Panc1 (cell line): ENCODE measurements around the gene MNX1. TPM values are rescaled to one million over a fixed set of nuclear protein-coding genes. Genes with fewer than 3 reads are reported as not detected.

Experiments
- ATAC-seq: fragments of 200-7000 bp; cut with Tn5 transposase; 2 replicates; pipeline ENCODE4 v1.9.1; 2020; ENCODE audit warnings: mild to moderate bottlenecking, moderate library complexity
- BruUV-seq: library from RNA; stranded (reverse); fragments of 400-500 nt; replicated peaks from 2 replicates; lab custom pipeline; 2021; lab: Mats Ljungman, UMichigan
- CTCF ChIA-PET: fragments of 300-600 bp; sonication (Branson Sonifier 250); formaldehyde crosslinking; loops from one replicate; lab custom pipeline; 2022; ENCODE audit warnings: antibody characterized with exemption; lab: Charles Lee
- POLR2A ChIA-PET: fragments of 300-600 bp; sonication (Branson Sonifier 250); formaldehyde crosslinking; loops from one replicate; lab custom pipeline; 2022; ENCODE audit warnings: antibody characterized with exemption; lab: Charles Lee
- DNase-seq: peaks from one replicate; pipeline ENCODE4 v3.0.0-alpha.2; 2010; ENCODE audit warnings: low read depth, low spot score
- H3K27ac ChIP-seq: 2 replicates; pipeline ENCODE4 v1.5.1; 2011; ENCODE audit warnings: mild to moderate bottlenecking, low read length, inconsistent platforms
- H3K27me3 ChIP-seq: fragments of 200-500 bp; sonication (Bioruptor generic); 2 replicates; pipeline ENCODE4 v1.6.0; 2014; ENCODE audit warnings: low read length, inconsistent platforms; ENCODE audit not compliant: control insufficient read depth, insufficient read depth
- H3K36me3 ChIP-seq: fragments of 200-500 bp; sonication (Bioruptor generic); 2 replicates; pipeline ENCODE4 v1.5.1; 2014; ENCODE audit warnings: inconsistent platforms, mild to moderate bottlenecking, low read length, moderate library complexity; ENCODE audit not compliant: control insufficient read depth, insufficient read depth
- H3K4me1 ChIP-seq: 2 replicates; pipeline ENCODE4 v1.5.1; 2011; ENCODE audit warnings: inconsistent platforms, mild to moderate bottlenecking, low read length, moderate library complexity; ENCODE audit not compliant: control insufficient read depth, insufficient read depth
- H3K4me3 ChIP-seq, 2 experiments: 2 replicates each; pipeline ENCODE4 v1.5.1; 2011 to 2012; ENCODE audit warnings: low read depth in 2 of 2, low read length in 2 of 2, mild to moderate bottlenecking in 2 of 2, inconsistent platforms in 1 of 2, moderate library complexity in 1 of 2
- H3K9me3 ChIP-seq: fragments of 200-500 bp; sonication (Bioruptor generic); 2 replicates; pipeline ENCODE4 v1.5.1; 2014; ENCODE audit warnings: low read depth, mild to moderate bottlenecking, inconsistent platforms, low read length, moderate library complexity; ENCODE audit not compliant: control insufficient read depth, insufficient read depth
- CTCF ChIP-seq: fragments of 450-650 bp; IDR thresholded peaks from 2 replicates; pipeline ENCODE4 v1.5.1; 2017; ENCODE audit warnings: mild to moderate bottlenecking
- POLR2AphosphoS5 ChIP-seq: IDR thresholded peaks from 2 replicates; pipeline ENCODE4 v1.6.1; 2012; ENCODE audit warnings: mild to moderate bottlenecking, low read depth, low read length, moderate library complexity
- REST ChIP-seq, 2 experiments: IDR thresholded peaks; 2 replicates each; pipeline ENCODE4 v1.6.1; 2011 to 2012; ENCODE audit warnings: low read depth in 2 of 2, control low read depth in 1 of 2, low read length in 1 of 2, mild to moderate bottlenecking in 1 of 2, moderate library complexity in 1 of 2; ENCODE audit not compliant: insufficient read depth in 1 of 2
- SIN3A ChIP-seq: IDR thresholded peaks from 2 replicates; pipeline ENCODE4 v1.6.1; 2012; ENCODE audit warnings: low read depth, mild to moderate bottlenecking, low read length, moderate library complexity, borderline replicate concordance; ENCODE audit not compliant: insufficient read depth
- TCF7L2 ChIP-seq: IDR thresholded peaks from 2 replicates; pipeline ENCODE4 v1.6.1; 2011; ENCODE audit warnings: mild to moderate bottlenecking, low read depth, low read length, inconsistent platforms
- in situ Hi-C: cut with HindIII; loops from 2 replicates; pipeline ENCODE4 v1.10.0; 2016; ENCODE audit warnings: low sequenced_read_pairs, low pct_unique_long_range_greater_than_20kb
- intact Hi-C: fragments of 100-400 bp; cut with micrococcal nuclease; formaldehyde crosslinking; loops from one replicate; pipeline ENCODE4 v1.10.0; 2022; ENCODE audit not compliant: unreplicated experiment
- total RNA-seq: library from RNA; stranded (reverse); gene quantifications from one replicate; pipeline ENCODE4 v1.2.1, GENCODE V29; 2021; ENCODE audit not compliant: unreplicated experiment

Gene MNX1
- total RNA-seq, 1 experiment from 2014 or later = 3.6 TPM

- Histone ChIP-seq H3K27ac (no peak overlapping the region), H3K36me3 (no peaks in the 10 kb centered on the region), H3K27me3 (no peaks in the 10 kb centered on the region), H3K9me3 (no peaks in the 10 kb centered on the region), H3K4me3 (no peak overlapping the region), H3K4me1 (no peaks in the 10 kb centered on the region)
- in situ Hi-C loops (no loop called here), intact Hi-C loops (no loop called here)
- ChIA-PET POLR2A (no interaction called here), CTCF (no interaction called here)
- TF ChIP-seq CTCF = no peak
- TF ChIP-seq SIN3A = no peak
- no peak for TF ChIP-seq REST (IDR thresholded peaks at IDR 0.05; ENCODE audit: insufficient read depth in 1 of 2, low read depth in 2 of 2, low read length in 1 of 2)
- TF ChIP-seq TCF7L2 = no peak
- TF ChIP-seq POLR2AphosphoS5 = no peak
- BruUV-seq = no TSS peak
- DNase-seq (no peak), ATAC-seq (no peak)
These were observed 44.5 kb upstream of the MNX1 start for GRCh38 chr7:157054927-157055326.

GRCh38 chr7:157053118-157053517 is 42.7 kb upstream of the MNX1 start:
- in situ Hi-C loops (no loop called here), intact Hi-C loops (no loop called here)
- no peak for DNase-seq
- CTCF ChIA-PET = no interaction called here
- POLR2A ChIA-PET = no interaction called here
- Histone ChIP-seq H3K27me3 (no peaks in the 10 kb centered on the region), H3K4me3 (no peak overlapping the region), H3K9me3 (no peaks in the 10 kb centered on the region), H3K27ac (no peak overlapping the region), H3K36me3 (no peaks in the 10 kb centered on the region), H3K4me1 (peaks cover 6% of the 10 kb centered on the region; the same call in 1 of the 2 replicates)
- BruUV-seq = no TSS peak
- TF ChIP-seq POLR2AphosphoS5 = no peak
- no peak for ATAC-seq

GRCh38 chr7:157047148-157047547 is 36.7 kb upstream of the MNX1 start:
- Histone ChIP-seq H3K36me3 (no peaks in the 10 kb centered on the region), H3K4me3 (no peak overlapping the region), H3K27me3 (no peaks in the 10 kb centered on the region), H3K27ac (no peak overlapping the region), H3K4me1 (peaks cover 6% of the 10 kb centered on the region; the same call in 1 of the 2 replicates), H3K9me3 (no peaks in the 10 kb centered on the region)
- intact Hi-C loops (no loop called here), in situ Hi-C loops (no loop called here)
- CTCF ChIA-PET = no interaction called here
- DNase-seq = no peak
- 0 out of 2 replicates have a peak, but pooled peaks have one; percentile 44 for ATAC-seq
- TF ChIP-seq TCF7L2 (no peak), CTCF (no peak), POLR2AphosphoS5 (no peak), SIN3A (no peak), REST (IDR thresholded peaks at IDR 0.05; ENCODE audit: insufficient read depth in 1 of 2, low read depth in 2 of 2, low read length in 1 of 2) (no peak)
- POLR2A ChIA-PET = no interaction called here
- BruUV-seq = no TSS peak
